Thymus (tissue), 11 donors: Measurements from ENCODE around the gene DFFA. TPM values are rescaled to one million over a fixed set of nuclear protein-coding genes. Genes with fewer than 3 reads are reported as not detected.
A peak's percentile ranks its signal among the peaks of the same experiment; 100 is the strongest.
"Not testable (repeated sequence)": the region's sequence is repeated elsewhere in the genome, so short reads cannot be mapped to it uniquely, and the experiment has no call there.

ENCODE experiments used
- DNase-seq, 9 donors: peaks; one replicate each; pipeline ENCODE4 v3.0.0-alpha.2; 2013; ENCODE audit warnings: low spot score in 9 of 9, low read depth in 6 of 9, missing footprints in 1 of 9
- H3K27ac ChIP-seq, 2 donors: one replicate each; pipeline ENCODE4 v1.5.1; 2013; ENCODE audit warnings: control low read depth in 1 of 2, low read depth in 1 of 2, low read length in 1 of 2, mild to moderate bottlenecking in 1 of 2, moderate library complexity in 1 of 2
- H3K27me3 ChIP-seq, 2 donors: one replicate each; pipeline ENCODE4 v1.5.1; 2013; ENCODE audit warnings: low read length in 1 of 2; ENCODE audit not compliant: control insufficient read depth in 2 of 2, insufficient read depth in 1 of 2
- H3K36me3 ChIP-seq, 2 donors: one replicate each; pipeline ENCODE4 v1.5.1; 2013; ENCODE audit warnings: low read length in 1 of 2, mild to moderate bottlenecking in 1 of 2, moderate library complexity in 1 of 2; ENCODE audit not compliant: control insufficient read depth in 2 of 2, insufficient read depth in 2 of 2
- H3K4me1 ChIP-seq, 2 donors: one replicate each; pipeline ENCODE4 v1.5.1; 2013; ENCODE audit warnings: low read length in 2 of 2; ENCODE audit not compliant: control insufficient read depth in 2 of 2, insufficient read depth in 2 of 2
- H3K4me3 ChIP-seq, 2 donors: one replicate each; pipeline ENCODE4 v1.5.1; 2013; ENCODE audit warnings: low read length in 2 of 2, control low read depth in 1 of 2, mild to moderate bottlenecking in 1 of 2
- H3K9me3 ChIP-seq, 2 donors: one replicate each; pipeline ENCODE4 v1.5.1; 2013; ENCODE audit warnings: low read length in 1 of 2, mild to moderate bottlenecking in 1 of 2; ENCODE audit not compliant: control insufficient read depth in 2 of 2, insufficient read depth in 1 of 2
- WGBS: extraction: QIAGEN DNeasy Blood & Tissue Kit; methylation state at CpG from one replicate; pipeline ENCODE4 v1.1.7; 2013; 5-methylcytosine and 5-hydroxymethylcytosine counted together
- polyA plus RNA-seq: library from polyadenylated mRNA; stranded (reverse); fragments of 200-250 nt; gene quantifications from one replicate; pipeline ENCODE4 v1.2.3, GENCODE V29; 2013
- total RNA-seq: library from RNA; stranded (reverse); fragments of 120-200 nt; gene quantifications from one replicate; pipeline ENCODE4 v1.2.4, GENCODE V29; 2013
- donor health status: healthy.

The DFFA gene
- total and polyA plus RNA-seq, 2 donors: 13.1 to 22.3 TPM

DNA sequence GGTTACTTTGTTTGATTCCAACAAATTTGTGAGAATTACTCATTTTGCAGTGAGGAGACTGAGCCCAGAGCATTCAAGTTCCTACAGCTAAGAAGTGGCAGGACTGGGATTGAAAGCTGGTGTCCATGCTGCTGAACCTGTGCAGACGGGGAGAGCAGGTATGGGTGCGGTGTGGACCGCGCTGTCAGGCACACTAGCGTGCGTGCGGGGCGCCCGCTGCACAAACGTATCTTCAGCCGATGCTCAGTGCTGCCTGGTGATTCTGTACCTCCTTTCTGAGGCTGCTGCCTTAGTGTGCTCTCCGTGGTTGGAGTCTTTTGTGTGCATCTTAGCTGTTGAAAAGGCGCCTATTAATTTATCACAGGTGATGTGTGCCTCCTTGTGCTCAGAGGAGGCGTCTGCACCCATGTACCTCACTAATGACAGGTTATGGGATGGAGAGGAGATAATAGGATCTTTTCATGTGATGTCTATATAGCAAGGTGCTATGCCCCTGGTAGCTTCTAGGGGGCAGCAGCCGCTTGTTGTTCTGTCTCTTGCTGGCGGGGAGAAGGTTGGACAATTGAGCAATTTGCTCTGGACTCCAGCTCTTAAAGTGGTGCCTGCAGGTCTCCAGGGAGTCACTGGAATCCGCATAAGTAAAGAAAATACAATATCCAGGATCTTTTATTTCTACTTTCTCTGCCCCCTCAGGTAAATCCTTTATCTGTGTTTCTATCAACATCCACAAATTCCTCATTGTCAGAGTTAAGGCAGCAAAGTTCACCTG, 35.0 kb upstream of the DFFA start:
- 81% methylated on average over 17 of the region's 17 CpGs for WGBS
- no peak overlapping the region for H3K4me3 ChIP-seq
- H3K9me3 ChIP-seq: no peaks in the 10 kb centered on the region
- H3K27ac ChIP-seq: peak overlapping the region in 1 of 2 donors; percentile 51
- H3K27me3 ChIP-seq: no peaks in the 10 kb centered on the region
- H3K36me3 ChIP-seq: no peaks in the 10 kb centered on the region
- DNase-seq: peak in 3 of 9 donors; percentile 30 to 63 (median 49)
- H3K4me1 ChIP-seq: peaks cover 21 to 43% of the 10 kb centered on the region in 2 donors

DNA sequence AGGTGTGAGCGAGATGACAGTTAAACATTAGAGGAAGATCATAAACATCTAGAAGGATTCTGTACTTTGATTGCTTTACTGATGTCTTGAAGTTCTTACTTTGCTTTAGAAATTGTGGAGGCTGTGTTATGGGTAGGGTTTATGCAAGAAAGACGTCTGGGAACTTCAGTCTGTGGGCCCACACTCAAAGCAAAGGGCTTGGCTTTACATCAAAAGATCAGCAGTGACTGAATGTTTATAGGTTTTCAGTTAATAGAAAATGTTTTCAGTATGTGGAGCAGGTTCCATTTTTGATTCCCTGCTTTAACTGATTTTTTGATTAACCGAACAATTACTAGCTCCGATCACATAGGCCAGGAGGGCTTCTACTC, 34.3 kb upstream of the DFFA start:
- Histone ChIP-seq H3K36me3 (no peaks in the 10 kb centered on the region), H3K9me3 (no peaks in the 10 kb centered on the region), H3K27me3 (no peaks in the 10 kb centered on the region), H3K4me3 (no peak overlapping the region), H3K4me1 (peaks cover 22 to 37% of the 10 kb centered on the region in 2 donors), H3K27ac (peak overlapping the region in 1 of 2 donors; percentile 3)
- WGBS: 40% methylated on average over 4 of the region's 4 CpGs
- DNase-seq: peak in 1 of 9 donors; percentile 21

DNA sequence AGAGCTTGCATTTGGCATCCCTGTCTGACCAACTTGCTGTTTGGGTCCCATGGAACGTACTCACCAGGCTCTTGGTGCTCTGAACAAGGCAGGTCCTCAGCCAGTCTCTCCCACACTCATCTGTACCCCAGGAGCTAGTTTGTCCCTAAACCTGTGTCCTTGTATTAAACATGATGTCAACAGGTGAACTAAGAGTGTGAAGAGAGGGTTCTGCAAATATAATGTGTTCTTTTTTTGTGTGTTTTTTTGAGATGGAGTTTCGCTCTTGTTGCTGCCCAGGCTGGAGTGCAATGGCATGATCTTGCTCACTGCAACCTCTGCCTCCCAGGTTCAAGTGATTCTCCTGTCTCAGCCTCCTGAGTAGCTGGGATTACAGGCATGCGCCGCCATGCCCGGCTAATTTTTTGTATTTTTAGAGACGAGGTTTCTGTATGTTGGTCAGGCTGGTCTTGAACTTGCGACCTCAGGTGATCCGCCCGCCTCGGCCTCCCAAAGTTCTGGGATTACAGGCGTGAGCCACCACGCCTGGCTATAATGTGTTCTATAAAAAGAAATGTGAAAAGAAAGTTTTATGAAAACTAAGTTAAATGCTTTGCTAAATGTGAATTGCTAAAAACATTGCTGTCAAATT, 33.8 kb upstream of the DFFA start:
- not testable (repeated sequence) for H3K4me3 ChIP-seq, DNase-seq, H3K9me3 ChIP-seq, H3K36me3 ChIP-seq, H3K27me3 ChIP-seq
- peak overlapping the region in 1 of 2 donors; percentile 3 for H3K27ac ChIP-seq
- 97% methylated on average over 12 of the region's 12 CpGs for WGBS
- H3K4me1 ChIP-seq: peaks cover 17 to 32% of the 10 kb centered on the region in 2 donors

DNA sequence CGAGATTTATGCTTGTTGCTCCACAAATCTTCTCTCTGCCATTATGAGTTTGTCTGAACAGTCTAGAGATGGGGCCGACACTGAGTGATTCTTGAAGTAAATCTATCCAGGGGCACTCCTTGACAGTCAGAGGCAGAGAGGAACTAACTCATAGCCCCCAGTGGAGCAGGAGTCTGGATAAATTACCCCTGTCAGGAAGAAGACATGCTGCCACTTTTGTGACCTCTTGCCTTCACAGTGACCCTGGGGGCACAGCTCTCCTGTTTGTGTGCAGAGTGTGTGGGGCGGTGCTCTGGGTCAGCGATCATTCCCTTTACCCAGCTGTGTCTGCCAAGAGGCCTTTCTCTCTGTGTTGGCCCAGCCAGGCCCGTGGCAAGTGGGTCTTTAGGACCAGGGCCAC, 31.9 kb upstream of the DFFA start:
- Histone ChIP-seq H3K27me3 (no peaks in the 10 kb centered on the region), H3K9me3 (no peaks in the 10 kb centered on the region), H3K4me1 (peaks cover 14 to 25% of the 10 kb centered on the region in 2 donors), H3K27ac (no peak overlapping the region), H3K36me3 (no peaks in the 10 kb centered on the region), H3K4me3 (no peak overlapping the region)
- DNase-seq: no peak
- 76% methylated on average over 5 of the region's 5 CpGs for WGBS

DNA sequence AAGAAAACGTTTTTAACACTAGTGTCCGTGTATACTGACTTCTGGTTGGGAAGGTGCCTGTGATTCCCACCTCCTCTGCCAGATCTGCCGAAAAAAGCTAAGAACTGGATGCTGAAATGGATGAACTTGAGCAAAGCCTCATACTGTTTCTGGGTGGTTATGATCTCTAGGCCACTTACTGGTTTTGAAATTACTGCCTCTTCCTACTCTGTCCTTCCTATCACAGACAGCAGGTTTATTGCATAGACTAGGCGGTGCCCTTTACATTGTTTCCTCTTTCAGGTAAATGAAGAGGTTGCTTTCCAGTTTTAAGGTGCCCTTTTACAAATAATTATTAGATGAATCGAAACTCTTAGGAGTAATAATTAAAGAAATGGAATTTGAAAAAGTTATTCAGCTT, 29.9 kb upstream of the DFFA start:
- no peaks in the 10 kb centered on the region for H3K9me3 ChIP-seq
- no peak overlapping the region for H3K4me3 ChIP-seq
- no peak overlapping the region for H3K27ac ChIP-seq
- WGBS: 94% methylated on average over 5 of the region's 5 CpGs
- H3K4me1 ChIP-seq: peaks cover 13 to 14% of the 10 kb centered on the region in 2 donors
- no peaks in the 10 kb centered on the region for H3K27me3 ChIP-seq
- no peak for DNase-seq
- H3K36me3 ChIP-seq: no peaks in the 10 kb centered on the region

DNA sequence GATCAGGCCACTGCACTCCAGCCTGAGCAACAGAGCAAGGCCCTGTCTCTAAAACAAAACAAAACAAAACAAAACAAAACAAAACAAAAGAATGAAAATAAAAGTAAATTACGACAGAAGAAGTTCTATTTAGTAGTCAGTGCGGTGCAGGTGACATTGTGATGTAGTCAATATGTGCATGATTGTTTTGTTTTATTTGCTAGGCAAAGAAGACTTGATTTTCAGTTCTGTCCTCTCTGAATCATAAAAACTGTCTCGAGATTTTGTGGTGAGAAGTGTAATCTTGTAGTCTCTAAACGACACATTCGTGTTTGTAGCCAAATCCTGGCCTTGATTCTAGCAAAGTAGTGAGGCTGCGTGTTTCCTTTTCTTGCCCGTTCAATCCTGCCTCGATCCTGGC, 25.9 kb upstream of the DFFA start:
- H3K4me1 ChIP-seq: peaks cover 20 to 31% of the 10 kb centered on the region in 2 donors
- 95% methylated on average over 8 of the region's 8 CpGs for WGBS
- H3K36me3 ChIP-seq: peaks cover 0 to 5% of the 10 kb centered on the region in 2 donors
- no peaks in the 10 kb centered on the region for H3K27me3 ChIP-seq
- H3K27ac ChIP-seq: no peak overlapping the region
- H3K9me3 ChIP-seq: no peaks in the 10 kb centered on the region
- H3K4me3 ChIP-seq: no peak overlapping the region
- DNase-seq: no peak

DNA sequence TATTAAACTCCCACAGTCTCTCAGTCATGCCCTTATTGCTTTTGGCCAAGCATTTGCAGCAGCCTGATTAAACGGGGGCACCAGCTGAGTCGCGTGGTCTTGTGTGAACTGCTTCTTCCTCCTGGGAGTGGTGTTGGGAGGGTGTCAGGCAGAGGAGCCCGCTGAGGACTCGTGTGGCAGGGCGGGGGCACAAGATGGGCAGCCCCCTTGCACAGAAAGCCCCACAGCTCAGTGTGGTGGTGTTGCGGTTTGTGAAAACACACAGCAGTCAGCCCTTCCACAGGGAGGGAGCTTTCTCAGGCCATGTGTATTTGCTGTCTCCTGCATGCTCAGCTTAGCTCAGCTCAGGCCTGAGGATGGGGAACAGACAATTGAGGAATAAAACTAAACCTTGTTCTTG, 24.8 kb upstream of the DFFA start:
- peaks cover 0 to 5% of the 10 kb centered on the region in 2 donors for H3K36me3 ChIP-seq
- WGBS: 88% methylated on average over 7 of the region's 7 CpGs
- DNase-seq: no peak
- H3K4me1 ChIP-seq: peaks cover 20 to 31% of the 10 kb centered on the region in 2 donors
- no peaks in the 10 kb centered on the region for H3K27me3 ChIP-seq
- peak overlapping the region in 1 of 2 donors; percentile 15 for H3K27ac ChIP-seq
- H3K9me3 ChIP-seq: no peaks in the 10 kb centered on the region
- no peak overlapping the region for H3K4me3 ChIP-seq

- Histone ChIP-seq H3K4me3 (no peak overlapping the region), H3K4me1 (peaks cover 17 to 31% of the 10 kb centered on the region in 2 donors), H3K27me3 (no peaks in the 10 kb centered on the region), H3K9me3 (no peaks in the 10 kb centered on the region), H3K27ac (peak overlapping the region; percentile 83 to 88), H3K36me3 (peaks cover 0 to 5% of the 10 kb centered on the region in 2 donors)
- DNase-seq: peak in 2 of 9 donors; percentile 25 to 71
- WGBS: 62% methylated on average over 14 of the region's 14 CpGs
Measured at GRCh38 chr1:10495952-10496351, 23.6 kb upstream of the DFFA start.

GRCh38 chr1:10495475-10495817, 23.1 kb upstream of the DFFA start:
- DNase-seq: no peak
- no peaks in the 10 kb centered on the region for H3K9me3 ChIP-seq
- H3K4me1 ChIP-seq: peaks cover 14 to 28% of the 10 kb centered on the region in 2 donors
- H3K27ac ChIP-seq: peak overlapping the region; percentile 83 to 88
- peak overlapping the region; percentile 9 to 32 for H3K4me3 ChIP-seq
- no peaks in the 10 kb centered on the region for H3K27me3 ChIP-seq
- H3K36me3 ChIP-seq: peaks cover 0 to 5% of the 10 kb centered on the region in 2 donors
- 93% methylated on average over 10 of the region's 10 CpGs for WGBS
